Suppressor macrophage treated with lipopolysaccharide for 4 hours (primary cell): ENCODE measurements around the gene KRT72.

ENCODE experiments used
- DNase-seq: peaks from one replicate; pipeline ENCODE4 v3.0.0-alpha.2; 2020

The KRT72 gene

GRCh38 chr12:52600941-52601481 lies at the start of gene KRT72:
TSS of gene KRT72 (minus strand) at chr12:52601463. CDS start at chr12:52601452, 11 bp downstream.
- no peak for DNase-seq

GRCh38 chr12:52650520-52651081 lies 49.3 kb upstream of the KRT72 start:
- DNase-seq: no peak

- no peak for DNase-seq
Observed at GRCh38 chr12:52649066-52649465, 47.8 kb upstream of the KRT72 start.

GRCh38 chr12:52648012-52648550 lies 46.8 kb upstream of the KRT72 start:
- no peak for DNase-seq

- no peak for DNase-seq
Observed at GRCh38 chr12:52647601-52648000, 46.3 kb upstream of the KRT72 start.

- DNase-seq: no peak
Observed at GRCh38 chr12:52646613-52647012, 45.4 kb upstream of the KRT72 start.

DNA sequence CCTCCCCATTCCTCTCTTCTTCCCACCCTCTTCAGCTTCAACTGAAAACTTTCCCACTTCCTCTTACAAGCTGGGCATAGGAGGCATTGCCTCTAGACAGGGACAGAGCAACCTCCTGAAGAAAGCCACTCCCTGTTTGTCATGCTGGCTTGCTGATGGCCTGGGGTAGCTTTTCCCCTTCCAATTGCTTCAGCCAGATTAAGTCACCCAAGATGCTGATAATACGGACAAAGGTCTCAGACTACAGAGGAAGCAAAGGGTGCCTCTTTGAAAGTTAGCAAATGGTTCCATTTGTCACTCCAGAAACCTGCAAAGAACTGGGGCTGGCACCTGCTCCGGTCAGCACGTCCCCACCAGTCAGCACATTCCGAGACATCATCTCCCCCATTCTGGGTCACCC lies 44.7 kb upstream of the KRT72 start:
- DNase-seq: peak; percentile 64

GRCh38 chr12:52645120-52645761 lies 44.0 kb upstream of the KRT72 start:
- DNase-seq: no peak

DNA sequence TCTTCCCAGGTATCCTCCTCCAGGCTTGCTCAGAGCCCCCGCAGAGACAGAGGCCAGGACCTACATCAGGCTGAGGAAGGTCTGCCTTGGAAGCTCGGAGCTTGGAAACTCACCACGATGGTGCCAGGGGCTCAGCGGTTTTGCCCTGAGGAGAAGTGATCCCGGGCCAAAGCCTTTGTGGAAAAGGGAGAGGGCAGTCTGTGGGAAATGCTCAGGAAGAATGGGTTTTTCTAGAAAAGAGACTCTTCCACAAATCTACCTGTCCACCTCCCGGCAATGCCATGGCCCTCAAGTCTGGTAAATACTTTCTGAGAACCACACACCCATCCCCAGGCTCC lies 42.8 kb upstream of the KRT72 start:
- no peak for DNase-seq

- no peak for DNase-seq
Observed at GRCh38 chr12:52643233-52644077, 42.2 kb upstream of the KRT72 start.

DNA sequence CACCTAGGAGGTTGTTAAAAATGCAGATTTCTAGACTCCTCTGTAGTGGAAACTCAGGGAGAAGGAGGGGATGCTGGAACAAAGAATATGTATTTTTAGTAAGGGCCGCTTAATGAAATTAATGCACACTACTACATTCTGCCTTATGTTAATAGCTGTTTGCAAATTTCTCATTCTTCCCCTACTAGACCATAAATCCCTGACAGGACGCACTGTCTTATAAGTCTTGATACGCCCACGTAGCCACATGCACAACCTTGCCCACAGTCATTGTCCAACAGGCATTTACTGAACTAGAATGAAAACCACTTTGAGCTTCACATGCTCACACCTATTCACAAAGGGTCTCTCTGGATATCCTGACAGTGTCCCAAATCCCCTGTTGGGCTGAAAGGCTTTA lies 40.2 kb upstream of the KRT72 start:
- DNase-seq: no peak

DNA sequence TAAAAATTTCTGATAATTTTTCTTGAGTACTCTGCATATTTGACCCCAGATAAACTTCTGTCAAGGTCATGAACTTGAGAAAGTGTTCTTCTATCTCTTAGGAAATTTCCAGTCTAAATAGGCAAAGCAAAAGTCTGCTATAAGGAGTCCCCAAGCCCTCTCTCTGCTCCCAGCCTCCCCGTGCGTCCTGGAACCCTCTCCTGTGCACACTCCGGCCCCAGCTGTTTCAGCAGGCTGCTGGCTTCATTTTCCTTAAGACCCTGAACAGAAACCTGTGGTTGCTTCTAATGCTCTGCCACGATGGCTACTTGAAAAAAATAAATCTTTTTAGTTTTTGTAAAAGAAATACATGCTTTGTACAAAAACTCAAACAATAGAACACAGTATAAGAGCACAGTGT lies 36.0 kb upstream of the KRT72 start:
- no peak for DNase-seq

- no peak for DNase-seq
Observed at GRCh38 chr12:52636592-52637258, 35.5 kb upstream of the KRT72 start.

GRCh38 chr12:52636189-52636588 lies 34.9 kb upstream of the KRT72 start:
- no peak for DNase-seq

GRCh38 chr12:52634266-52635056 lies 33.2 kb upstream of the KRT72 start:
- no peak for DNase-seq

- DNase-seq: no peak
Observed at GRCh38 chr12:52633383-52633782, 32.1 kb upstream of the KRT72 start.

DNA sequence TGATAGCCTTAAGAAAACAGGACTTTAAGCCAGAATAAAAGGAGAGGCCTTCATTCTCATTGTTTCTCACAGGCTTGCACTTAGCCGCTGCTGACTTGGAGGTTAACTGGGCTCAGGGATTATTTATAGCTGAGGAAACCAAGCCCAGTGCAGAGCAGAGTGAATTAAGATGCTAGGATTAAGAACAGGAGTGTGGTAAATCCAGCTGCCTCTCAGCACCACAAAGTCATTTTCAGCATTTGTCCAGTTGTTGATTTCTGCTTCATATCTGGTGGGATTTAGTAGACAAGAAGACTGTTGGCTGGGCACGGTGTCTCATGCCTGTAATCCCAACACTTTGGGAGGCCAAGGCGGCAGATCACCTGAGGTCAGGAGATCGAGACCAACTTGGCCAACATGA lies 31.4 kb upstream of the KRT72 start:
- no peak for DNase-seq

DNA sequence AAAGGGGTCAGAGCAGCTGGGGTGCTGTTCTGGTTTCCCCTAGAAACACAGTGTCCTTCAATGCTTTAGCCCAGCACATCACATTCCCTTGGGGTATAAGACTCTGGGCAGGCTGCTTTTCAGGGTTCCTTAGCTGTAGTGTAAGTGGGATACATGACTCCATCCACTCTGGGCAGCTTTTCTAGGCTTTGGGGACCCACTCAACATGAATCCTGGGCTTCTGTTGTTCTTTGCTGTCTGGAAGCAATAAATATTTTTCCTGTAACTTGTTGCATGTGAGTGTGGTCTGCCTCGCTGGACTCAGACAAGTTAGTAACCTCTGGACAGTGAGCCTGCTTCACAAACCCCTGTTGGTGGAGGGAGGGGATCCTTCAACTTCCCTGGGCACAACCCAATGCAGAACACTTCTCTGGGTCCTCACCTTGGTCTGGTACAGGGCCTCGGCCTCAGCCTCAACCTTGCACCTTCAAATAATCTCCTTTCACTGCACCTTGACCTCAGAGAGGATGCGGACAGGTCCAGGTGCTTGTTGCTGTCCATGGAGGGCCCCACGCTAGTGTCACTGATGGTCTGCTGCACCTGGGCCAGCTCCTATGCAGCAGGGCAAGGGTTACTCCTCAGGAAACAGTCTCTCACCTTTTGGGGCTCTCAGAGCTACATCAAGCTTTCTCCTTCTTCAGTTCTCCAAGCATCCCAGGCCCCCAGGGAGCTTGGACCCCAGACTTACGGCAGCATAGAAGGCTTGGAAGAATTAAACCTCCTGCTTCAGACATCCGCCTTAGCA lies 30.6 kb upstream of the KRT72 start:
- DNase-seq: no peak

- no peak for DNase-seq
Observed at GRCh38 chr12:52631264-52631663, 30.0 kb upstream of the KRT72 start.

DNA sequence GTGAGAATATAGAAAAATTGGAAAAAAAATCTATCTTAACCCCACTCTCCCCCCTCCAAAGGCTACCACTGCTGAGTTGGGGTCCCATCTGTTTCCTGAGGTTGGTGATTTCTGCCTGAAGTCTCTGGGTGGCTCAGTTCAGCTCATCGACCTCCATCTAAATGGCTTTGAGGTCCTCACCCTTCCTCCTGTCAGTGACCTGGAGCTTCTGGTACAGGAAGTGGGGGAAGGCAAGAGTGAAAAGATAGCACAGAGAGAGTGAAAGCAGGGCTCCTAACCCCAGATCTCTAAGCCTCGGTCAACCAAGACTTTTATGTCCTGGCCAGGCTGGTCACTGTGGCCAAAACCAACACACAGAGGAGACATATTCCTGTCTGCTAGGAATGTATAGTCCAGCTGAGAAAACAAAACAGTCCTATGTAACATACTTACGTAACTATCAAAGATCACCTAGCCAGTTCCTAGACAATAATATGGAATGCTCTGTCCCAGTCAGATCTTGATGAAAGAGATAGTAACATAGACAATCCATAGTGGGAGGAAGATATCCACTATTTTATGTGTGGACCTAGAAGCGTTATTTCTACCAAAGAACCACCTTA lies 29.4 kb upstream of the KRT72 start:
- DNase-seq: no peak

DNA sequence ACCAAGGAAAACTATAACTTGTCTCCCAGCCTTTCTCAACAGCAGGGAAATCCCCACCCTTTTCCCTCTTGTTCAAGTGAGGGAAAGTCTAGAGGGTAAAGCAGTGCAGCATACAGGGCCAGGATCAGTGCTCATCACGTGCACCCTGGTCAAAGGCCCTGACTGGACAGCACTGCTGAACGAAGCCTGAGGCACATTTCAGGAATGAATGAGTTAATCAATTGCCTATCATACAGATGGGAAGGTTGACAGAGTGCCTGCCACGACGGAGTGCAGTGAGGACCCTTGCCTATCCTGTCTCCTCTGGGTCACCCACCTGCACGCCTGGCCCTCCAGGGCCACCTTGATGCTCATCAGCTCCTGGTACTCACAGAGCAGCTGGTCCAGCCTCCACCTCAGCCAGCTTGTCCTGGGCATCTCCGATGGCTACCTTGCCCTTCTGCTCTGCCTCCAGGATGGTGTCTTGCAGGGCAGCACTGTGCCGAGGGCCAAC lies 28.8 kb upstream of the KRT72 start:
- no peak for DNase-seq
